ENCODE results near the gene CDH12. TPM values are rescaled to one million over a fixed set of nuclear protein-coding genes. Genes with fewer than 3 reads are reported as not detected.

Gene CDH12
- total RNA-seq, 2 donors from 2014 or later, result 0.14 to 1.0 TPM

- 88% methylated on average over 1 of the region's 1 CpG for WGBS
- Histone ChIP-seq H3K27ac (no peak overlapping the region), H3K4me3 (no peak overlapping the region), H3K36me3 (no peaks in the 10 kb centered on the region), H3K27me3 (replicated peaks; ENCODE audit: insufficient read depth) (no peaks in the 10 kb centered on the region), H3K9me3 (no peaks in the 10 kb centered on the region), H3K4me1 (replicated peaks) (no peaks in the 10 kb centered on the region)
- no peak for DNase-seq (ENCODE audit: low spot score)
- TF ChIP-seq CTCF (IDR thresholded peaks at IDR 0.05) (no peak), POLR2AphosphoS5 (IDR thresholded peaks at IDR 0.05) (no peak), POLR2A (IDR thresholded peaks at IDR 0.05) (no peak)
- intact Hi-C loops (cut with DNase I), result no loop called here
Measured at GRCh38 chr5:21818370-21818720, 1034.8 kb downstream of the CDH12 start.

DNA sequence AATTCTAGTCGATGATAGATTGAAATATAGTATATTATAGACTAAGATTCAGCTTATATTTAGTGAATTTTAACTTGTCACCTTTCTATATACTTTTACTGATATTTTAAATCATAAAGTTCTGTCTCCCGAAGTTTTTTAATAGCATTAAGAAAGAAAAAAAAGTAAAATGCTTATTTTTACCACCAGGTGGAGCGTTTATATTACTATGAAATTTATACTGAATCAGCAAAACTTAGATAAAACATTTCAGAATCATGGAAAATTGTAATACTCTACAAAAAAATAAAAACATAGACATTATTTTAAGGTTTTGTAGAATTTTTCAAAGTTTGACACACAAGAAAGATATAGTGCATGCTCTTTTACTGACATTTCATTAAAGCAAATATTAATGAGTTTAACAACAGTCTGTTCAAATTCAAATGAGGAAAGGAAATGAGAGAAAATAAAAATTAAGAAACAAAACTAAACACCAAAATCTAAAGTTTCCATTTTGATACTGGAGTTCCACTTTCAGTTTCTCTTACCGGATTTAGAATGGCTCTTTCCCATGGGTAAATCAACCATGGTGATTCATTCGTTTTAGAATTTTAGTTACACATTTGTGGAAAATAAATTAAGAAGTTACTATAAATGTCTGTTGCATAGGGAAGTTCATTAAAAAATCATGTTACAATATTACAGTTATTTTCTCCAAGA, 1035.3 kb downstream of the CDH12 start:
- TF ChIP-seq POLR2A (IDR thresholded peaks at IDR 0.05) (no peak), POLR2AphosphoS5 (IDR thresholded peaks at IDR 0.05) (no peak), CTCF (IDR thresholded peaks at IDR 0.05) (peak in 1 of 4 experiments; percentile 5)
- H3K36me3 ChIP-seq, result no peaks in the 10 kb centered on the region
- H3K4me1 ChIP-seq (replicated peaks), result no peaks in the 10 kb centered on the region
- H3K4me3 ChIP-seq, result no peak overlapping the region
- no peaks in the 10 kb centered on the region for H3K9me3 ChIP-seq
- intact Hi-C loops (cut with DNase I), result no loop called here
- no peaks in the 10 kb centered on the region for H3K27me3 ChIP-seq (replicated peaks; ENCODE audit: insufficient read depth)
- WGBS, result 39% methylated on average over 5 of the region's 5 CpGs
- no peak overlapping the region for H3K27ac ChIP-seq
- DNase-seq (ENCODE audit: low spot score), result no peak

DNA sequence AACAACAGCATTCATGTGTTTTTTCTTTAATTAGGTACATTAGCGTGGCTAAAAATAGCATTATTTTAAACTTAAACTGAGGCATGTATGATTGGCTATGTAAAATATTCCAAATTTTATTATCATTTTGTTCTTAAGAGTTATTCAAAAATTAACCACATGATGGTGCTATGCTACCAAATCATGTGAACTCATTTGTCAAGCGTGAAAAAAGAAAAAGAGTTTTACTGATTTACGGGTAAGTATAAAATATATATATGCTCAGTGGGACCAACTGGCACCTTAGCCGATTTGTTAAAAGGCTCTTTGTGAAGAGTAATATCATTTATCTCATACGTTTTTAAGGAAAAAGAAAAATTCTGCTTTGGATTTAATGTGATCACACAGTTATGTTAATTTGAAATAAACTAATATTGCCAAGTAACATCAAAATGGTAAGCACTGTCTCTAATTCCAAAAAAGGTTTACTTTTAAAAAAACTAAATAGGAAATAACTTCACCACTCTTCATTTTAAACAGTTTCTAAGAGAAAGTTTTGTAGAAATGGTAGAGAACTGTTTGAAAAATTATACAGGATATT, 1042.3 kb downstream of the CDH12 start:
- intact Hi-C loops (cut with DNase I), result no loop called here
- Histone ChIP-seq H3K4me3 (no peak overlapping the region), H3K36me3 (no peaks in the 10 kb centered on the region), H3K9me3 (no peaks in the 10 kb centered on the region), H3K27me3 (replicated peaks; ENCODE audit: insufficient read depth) (no peaks in the 10 kb centered on the region), H3K4me1 (replicated peaks) (no peaks in the 10 kb centered on the region), H3K27ac (no peak overlapping the region)
- peak in 2 of 4 experiments; percentile 17 to 47 for TF ChIP-seq CTCF (IDR thresholded peaks at IDR 0.05)
- no peak for TF ChIP-seq POLR2AphosphoS5 (IDR thresholded peaks at IDR 0.05)
- WGBS, result 15% methylated on average over 5 of the region's 5 CpGs
- no peak for DNase-seq (ENCODE audit: low spot score)

DNA sequence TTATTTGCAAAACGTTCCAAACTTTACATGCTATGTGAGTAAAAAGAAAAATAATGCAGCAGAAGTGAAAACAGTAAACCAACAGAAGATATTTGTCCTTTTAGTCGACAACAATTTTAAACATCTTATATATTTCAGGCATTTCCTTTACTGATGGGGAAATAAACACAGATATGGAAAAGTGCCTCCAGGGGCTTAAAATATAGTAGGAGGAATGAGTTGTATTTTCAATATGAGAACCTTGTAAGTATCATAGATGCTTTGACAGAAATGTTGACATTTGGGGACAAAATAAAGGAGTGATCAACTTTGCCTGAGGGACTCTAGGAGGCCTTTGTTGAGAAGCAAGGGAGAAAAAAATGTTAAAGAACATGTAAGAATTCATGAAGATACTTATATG, 1043.5 kb downstream of the CDH12 start:
- intact Hi-C loops (cut with DNase I), result loop anchor here (10.0 kb wide), 1 partner anchor 335 kb away; no protein-coding TSS in a partner anchor
- no peak for DNase-seq (ENCODE audit: low spot score)
- H3K27me3 ChIP-seq (replicated peaks; ENCODE audit: insufficient read depth), result no peaks in the 10 kb centered on the region
- 52% methylated on average over 2 of the region's 2 CpGs for WGBS
- no peak overlapping the region for H3K27ac ChIP-seq
- no peaks in the 10 kb centered on the region for H3K36me3 ChIP-seq
- no peaks in the 10 kb centered on the region for H3K4me1 ChIP-seq (replicated peaks)
- no peak for TF ChIP-seq CTCF (IDR thresholded peaks at IDR 0.05)
- no peak for TF ChIP-seq POLR2A (IDR thresholded peaks at IDR 0.05)
- TF ChIP-seq POLR2AphosphoS5 (IDR thresholded peaks at IDR 0.05), result no peak
- no peaks in the 10 kb centered on the region for H3K9me3 ChIP-seq
- H3K4me3 ChIP-seq, result no peak overlapping the region

DNA sequence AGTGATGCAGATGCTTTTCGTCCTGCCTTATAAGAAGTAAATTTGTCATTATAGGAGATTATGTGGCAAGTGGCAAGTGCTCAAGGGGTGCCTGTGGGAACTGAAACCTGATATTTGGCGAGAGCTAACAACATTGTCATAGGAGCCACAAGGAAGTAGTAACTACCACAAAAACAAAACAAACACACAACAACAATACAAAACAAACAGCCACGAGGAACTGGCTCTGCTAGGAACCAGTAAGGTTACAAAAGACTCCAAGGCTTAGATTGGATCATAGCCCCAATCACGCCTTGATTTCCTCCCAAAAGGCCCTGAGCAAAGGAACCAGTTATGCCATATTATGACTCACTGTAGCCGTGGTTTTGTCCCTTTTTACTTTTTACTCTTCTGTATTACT, 1045.2 kb downstream of the CDH12 start:
- Histone ChIP-seq H3K9me3 (no peaks in the 10 kb centered on the region), H3K27me3 (replicated peaks; ENCODE audit: insufficient read depth) (no peaks in the 10 kb centered on the region), H3K27ac (no peak overlapping the region), H3K4me1 (replicated peaks) (no peaks in the 10 kb centered on the region), H3K4me3 (no peak overlapping the region), H3K36me3 (no peaks in the 10 kb centered on the region)
- no peak for DNase-seq (ENCODE audit: low spot score)
- TF ChIP-seq CTCF (IDR thresholded peaks at IDR 0.05) (no peak), POLR2A (IDR thresholded peaks at IDR 0.05) (no peak)
- intact Hi-C loops (cut with DNase I), result loop anchor here (10.0 kb wide), 1 partner anchor 333 kb away; no protein-coding TSS in a partner anchor
- 47% methylated on average over 5 of the region's 5 CpGs for WGBS
